AG10803 (cell line): ENCODE results near the gene CSNK1G2.
A peak's percentile ranks its signal among the peaks of the same experiment; 100 is the strongest.

Experiments used
- DNase-seq: peaks from one replicate; pipeline ENCODE4 v3.0.0; 2010; ENCODE audit warnings: low read depth
- H3K4me3 ChIP-seq: 2 replicates; pipeline ENCODE4 v1.5.1; 2011; ENCODE audit warnings: mild to moderate bottlenecking, low read length, control low read depth
- CTCF ChIP-seq: conservative IDR thresholded peaks from 2 replicates; pipeline ENCODE4 v1.5.1; 2011; ENCODE audit warnings: mild to moderate bottlenecking, low read length, control low read depth, inconsistent platforms

The CSNK1G2 gene

GRCh38 chr19:1942934-1943555 lies 2.1 kb downstream of the CSNK1G2 start:
- DNase-seq, result no peak
- peak overlapping the region; percentile 81 for H3K4me3 ChIP-seq
- no peak for TF ChIP-seq CTCF

- no peak overlapping the region for H3K4me3 ChIP-seq
- TF ChIP-seq CTCF, result no peak
- DNase-seq, result no peak
Observed at GRCh38 chr19:1943661-1944087, 2.7 kb downstream of the CSNK1G2 start.

- no peak overlapping the region for H3K4me3 ChIP-seq
- no peak for DNase-seq
- no peak for TF ChIP-seq CTCF
Observed at GRCh38 chr19:1944088-1944915, 3.3 kb downstream of the CSNK1G2 start.

GRCh38 chr19:1944916-1945561 lies 4.1 kb downstream of the CSNK1G2 start:
- no peak for TF ChIP-seq CTCF
- DNase-seq, result no peak
- H3K4me3 ChIP-seq, result no peak overlapping the region

- TF ChIP-seq CTCF, result peak; percentile 59
- DNase-seq, result peak; percentile 33
Observed at GRCh38 chr19:1945899-1946298, 4.9 kb downstream of the CSNK1G2 start.

GRCh38 chr19:1947651-1948209 lies 6.8 kb downstream of the CSNK1G2 start:
- no peak for DNase-seq
- TF ChIP-seq CTCF, result no peak
- H3K4me3 ChIP-seq, result no peak overlapping the region

More at GRCh38 chr19:1945899-1946298, 4.9 kb downstream of the CSNK1G2 start:
- no peak overlapping the region for H3K4me3 ChIP-seq
